Cardiac fibroblast (primary cell): ENCODE measurements around the gene KLHDC4.

Experiments used
- DNase-seq, 2 donors: peaks; one replicate each; pipeline versions ENCODE4 v3.0.0 to v3.0.0-alpha.2; 2010; ENCODE audit warnings: low read depth in 2 of 2
- H3K4me3 ChIP-seq, 2 donors: replicated peaks in 1 of 2; 1 replicate in 1 of 2; 2 replicates in 1 of 2; pipeline ENCODE4 v1.5.1; 2011; ENCODE audit warnings: low read depth in 2 of 2, low read length in 2 of 2, mild to moderate bottlenecking in 2 of 2, moderate library complexity in 1 of 2
- TF ChIP-seq, protein P1 (sequence below): IDR thresholded peaks from one replicate; pipeline ENCODE4 v1.5.1; 2011; ENCODE audit warnings: low read depth, mild to moderate bottlenecking, low read length, inconsistent platforms

Gene KLHDC4

DNA sequence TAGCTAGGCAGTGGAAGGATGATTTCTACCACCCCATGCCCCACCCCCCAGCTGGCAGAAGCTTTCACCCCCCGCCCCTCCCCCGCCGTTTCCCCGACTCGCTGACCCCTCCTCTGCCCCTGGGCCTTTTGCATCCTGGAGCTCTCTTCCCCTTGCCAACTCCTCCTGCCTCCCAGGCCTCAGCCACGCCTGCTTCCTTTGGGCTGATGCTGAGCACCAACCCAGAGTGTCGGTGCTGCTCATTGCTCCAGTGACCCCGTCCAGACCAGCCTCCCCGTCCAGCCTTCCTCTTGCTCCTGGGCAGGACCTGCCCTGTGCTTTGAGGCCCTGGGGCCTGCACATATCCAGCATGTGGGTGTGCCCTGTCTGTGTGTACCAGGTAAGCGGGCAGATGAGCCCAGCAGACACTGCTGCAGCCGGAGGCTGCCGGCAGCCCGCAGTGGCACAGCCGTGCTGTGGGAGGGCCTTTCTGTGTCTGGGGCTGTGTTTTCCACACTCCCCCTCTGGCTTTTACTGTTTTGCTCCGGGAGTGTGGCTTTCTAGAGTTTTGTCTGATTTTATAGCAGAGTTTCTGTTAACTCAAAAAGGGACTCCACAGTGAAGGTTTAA lies 90.6 kb downstream of the KLHDC4 start:
- TF ChIP-seq, protein P1, sequence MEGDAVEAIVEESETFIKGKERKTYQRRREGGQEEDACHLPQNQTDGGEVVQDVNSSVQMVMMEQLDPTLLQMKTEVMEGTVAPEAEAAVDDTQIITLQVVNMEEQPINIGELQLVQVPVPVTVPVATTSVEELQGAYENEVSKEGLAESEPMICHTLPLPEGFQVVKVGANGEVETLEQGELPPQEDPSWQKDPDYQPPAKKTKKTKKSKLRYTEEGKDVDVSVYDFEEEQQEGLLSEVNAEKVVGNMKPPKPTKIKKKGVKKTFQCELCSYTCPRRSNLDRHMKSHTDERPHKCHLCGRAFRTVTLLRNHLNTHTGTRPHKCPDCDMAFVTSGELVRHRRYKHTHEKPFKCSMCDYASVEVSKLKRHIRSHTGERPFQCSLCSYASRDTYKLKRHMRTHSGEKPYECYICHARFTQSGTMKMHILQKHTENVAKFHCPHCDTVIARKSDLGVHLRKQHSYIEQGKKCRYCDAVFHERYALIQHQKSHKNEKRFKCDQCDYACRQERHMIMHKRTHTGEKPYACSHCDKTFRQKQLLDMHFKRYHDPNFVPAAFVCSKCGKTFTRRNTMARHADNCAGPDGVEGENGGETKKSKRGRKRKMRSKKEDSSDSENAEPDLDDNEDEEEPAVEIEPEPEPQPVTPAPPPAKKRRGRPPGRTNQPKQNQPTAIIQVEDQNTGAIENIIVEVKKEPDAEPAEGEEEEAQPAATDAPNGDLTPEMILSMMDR, result no peak
- DNase-seq, result peak in 1 of 2 donors; percentile 20
- no peak overlapping the region for H3K4me3 ChIP-seq

DNA sequence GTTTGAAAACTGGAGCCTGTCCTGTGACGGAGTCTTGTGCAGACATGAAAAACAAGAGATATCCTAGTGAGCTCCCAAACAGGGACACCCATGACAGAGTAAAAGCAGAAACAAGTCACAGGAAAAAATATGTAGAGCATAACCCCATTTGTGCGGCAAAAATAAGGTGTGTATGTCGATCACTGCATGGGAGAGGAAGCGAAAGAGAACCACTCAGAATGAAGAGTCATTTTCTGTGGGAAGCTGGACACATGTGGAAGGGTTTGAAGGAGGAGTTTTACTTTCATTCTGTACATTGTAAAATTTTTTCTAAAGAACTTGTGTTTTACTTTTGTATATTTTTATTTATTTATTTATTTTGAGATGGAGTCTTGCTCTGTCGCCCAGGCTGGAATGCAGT lies 91.4 kb downstream of the KLHDC4 start:
- TF ChIP-seq, protein P1, result no peak
- no peak for DNase-seq

DNA sequence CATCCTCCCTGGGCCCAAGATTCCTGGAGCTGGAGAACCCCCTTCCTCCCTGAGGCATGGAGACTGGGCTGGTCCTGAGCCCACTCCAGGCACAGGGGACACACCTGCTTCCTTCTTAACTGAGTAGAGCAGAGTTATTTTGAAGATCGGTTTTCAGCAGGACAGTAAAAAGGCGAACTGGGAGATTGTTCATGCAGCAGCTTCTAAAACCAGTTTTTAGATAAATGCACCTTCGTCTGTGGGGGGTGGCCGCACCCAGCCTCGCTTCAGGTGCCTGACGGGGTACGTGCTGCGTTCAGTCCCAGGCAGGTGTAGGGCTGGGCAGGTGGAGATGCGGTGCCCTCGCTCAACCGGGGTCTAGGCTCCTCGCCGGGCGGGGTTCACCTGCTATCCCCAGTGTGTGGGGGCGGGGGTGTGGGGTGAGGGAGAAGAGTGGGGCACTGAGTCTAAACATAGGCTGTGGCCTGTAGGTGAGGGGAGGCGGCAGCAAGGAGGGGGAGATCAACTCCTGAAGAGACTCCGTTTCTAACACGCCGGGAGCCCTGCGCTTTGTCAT lies 94.0 kb downstream of the KLHDC4 start:
- TF ChIP-seq, protein P1, result no peak
- H3K4me3 ChIP-seq, result no peak overlapping the region
- no peak for DNase-seq

More for the DNA sequence above, 91.4 kb downstream of the KLHDC4 start:
- no peak overlapping the region for H3K4me3 ChIP-seq

DNA sequence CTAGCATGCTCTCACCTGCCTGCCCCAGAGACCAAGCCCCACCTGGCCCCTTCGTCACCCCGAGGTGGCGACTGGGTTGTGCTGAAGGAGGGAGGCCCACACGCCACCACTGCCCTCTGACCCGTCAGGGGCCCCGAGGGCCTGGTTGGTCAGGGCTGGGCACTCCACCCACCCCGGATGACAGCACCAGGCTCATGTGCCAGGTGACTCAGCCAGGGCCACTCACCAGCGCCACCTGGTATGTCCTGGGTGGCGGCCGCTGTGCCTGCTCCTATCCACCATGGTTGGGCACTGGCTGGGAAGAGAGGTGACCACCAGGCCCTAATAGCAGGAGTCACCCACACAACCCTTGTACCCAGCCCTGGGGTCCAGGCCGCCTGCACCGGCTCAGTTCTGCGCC lies 94.6 kb downstream of the KLHDC4 start:
- no peak overlapping the region for H3K4me3 ChIP-seq
- TF ChIP-seq, protein P1, result no peak
- no peak for DNase-seq

DNA sequence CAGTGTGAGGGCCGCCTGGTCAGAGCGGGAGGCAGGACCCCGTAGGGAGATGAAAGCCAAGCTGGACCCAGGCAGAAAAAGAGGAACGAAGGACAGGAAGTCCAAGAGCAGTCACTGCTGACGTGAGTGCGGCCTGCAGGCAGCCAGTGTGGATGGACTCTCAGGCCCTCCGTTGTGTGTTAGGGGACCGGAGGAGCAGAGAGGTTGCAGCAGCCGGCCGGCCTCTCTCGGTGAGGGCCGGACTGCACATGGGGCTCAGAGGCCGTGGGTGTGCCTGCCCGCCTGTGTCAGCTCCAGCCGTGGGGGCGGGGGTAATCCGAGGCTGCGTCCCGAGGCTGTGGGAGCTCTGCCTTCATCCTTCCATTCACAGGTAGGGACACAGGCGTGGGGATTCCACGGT lies 96.1 kb downstream of the KLHDC4 start:
- no peak overlapping the region for H3K4me3 ChIP-seq
- TF ChIP-seq, protein P1, result no peak
- no peak for DNase-seq

DNA sequence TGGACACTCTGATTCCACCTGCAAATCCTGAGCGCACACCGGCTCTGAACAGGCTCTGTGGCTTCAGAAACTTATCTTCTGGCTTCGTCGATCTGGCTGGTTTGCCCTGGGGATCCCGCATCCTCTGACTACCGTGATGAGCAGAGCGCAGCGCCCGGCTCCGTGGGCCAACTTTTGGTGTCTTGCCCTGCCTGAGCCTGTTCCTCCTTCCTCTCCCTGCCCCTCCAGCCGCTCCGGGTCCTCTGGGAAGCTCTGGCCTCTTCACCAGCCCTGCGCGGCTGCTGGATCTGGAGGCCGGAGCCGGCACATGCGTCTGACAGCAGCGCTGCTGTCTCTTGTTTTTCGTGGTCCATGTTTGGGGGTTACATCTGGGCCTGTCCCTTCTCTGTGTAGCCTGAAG lies 97.8 kb downstream of the KLHDC4 start:
- DNase-seq, result no peak
- H3K4me3 ChIP-seq, result no peak overlapping the region
- TF ChIP-seq, protein P1, result no peak

DNA sequence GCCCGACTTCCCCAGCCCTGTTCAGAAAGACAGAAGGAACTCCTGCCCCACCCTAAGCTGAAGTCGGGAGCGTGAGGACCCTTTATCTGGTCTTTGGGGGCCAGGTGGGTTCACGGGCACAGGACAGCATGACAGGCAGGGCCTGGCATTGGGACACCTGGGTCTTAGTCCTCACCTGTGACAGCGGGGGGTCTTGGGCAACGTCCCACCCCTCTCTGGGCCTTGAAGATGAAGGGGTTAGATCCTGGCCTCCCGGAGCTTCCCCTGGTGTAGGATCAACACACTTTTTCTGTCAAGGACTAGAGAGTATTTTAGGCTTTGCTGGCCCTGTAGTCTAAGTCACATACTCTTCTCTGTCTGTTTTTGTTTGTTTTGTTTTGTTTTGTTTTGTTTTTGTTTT lies 98.3 kb downstream of the KLHDC4 start:
- TF ChIP-seq, protein P1, result no peak
- no peak for DNase-seq
- H3K4me3 ChIP-seq, result no peak overlapping the region
